HepG2 (cell line): ENCODE measurements around the gene INSR. TPM values are rescaled to one million over a fixed set of nuclear protein-coding genes. Genes with fewer than 3 reads are reported as not detected.

Experiments
- CREB1 ChIP-seq, 2 experiments: fragments of 450-650 bp in 1 of 2; IDR thresholded peaks; 2 replicates each; pipeline ENCODE4 v1.6.1; 2016 to 2017; ENCODE audit warnings: control low read depth in 1 of 2, mild to moderate bottlenecking in 1 of 2, missing compliant biosample characterization in 1 of 2, missing genetic modification characterization in 1 of 2
- CREBL2 ChIP-seq: sonication (generic); formaldehyde crosslinking; IDR thresholded peaks from 2 replicates; pipeline ENCODE4 v1.8.1; 2023; ENCODE audit warnings: missing genetic modification reagents, mild to moderate bottlenecking, borderline replicate concordance
- DBP ChIP-seq: sonication (generic); formaldehyde crosslinking; IDR thresholded peaks from 2 replicates; pipeline ENCODE4 v1.4.0; 2020; ENCODE audit warnings: missing genetic modification reagents; ENCODE audit errors: not compliant biosample characterization
- EP300 ChIP-seq, 3 experiments: sonication (generic) in 1 of 3; formaldehyde crosslinking in 1 of 3; IDR thresholded peaks; 2 replicates each; pipeline versions ENCODE4 v1.5.1 to v1.6.1; 2011 to 2020; ENCODE audit warnings: low read depth in 2 of 3, low read length in 2 of 3, borderline replicate concordance in 1 of 3, improper control_type of control experiment in 1 of 3, mild to moderate bottlenecking in 1 of 3, missing genetic modification reagents in 1 of 3, moderate library complexity in 1 of 3
- FOXA3 ChIP-seq: IDR thresholded peaks from 2 replicates; pipeline ENCODE4 v1.6.1; 2016; ENCODE audit warnings: missing genetic modification reagents, missing compliant biosample characterization
- HHEX ChIP-seq: IDR thresholded peaks from 2 replicates; pipeline ENCODE4 v1.6.1; 2016; ENCODE audit warnings: control low read depth
- HNF4A ChIP-seq: sonication (generic); formaldehyde crosslinking; IDR thresholded peaks from 2 replicates; pipeline ENCODE4 v1.4.0; 2020; ENCODE audit warnings: missing genetic modification reagents
- MAX ChIP-seq: IDR thresholded peaks from 2 replicates; pipeline ENCODE4 v1.6.1; 2012; ENCODE audit warnings: inconsistent platforms
- NFE2L2 ChIP-seq: fragments of 150-350 bp; IDR thresholded peaks from 2 replicates; pipeline ENCODE4 v1.6.1; 2014; ENCODE audit warnings: low read length
- REST ChIP-seq, 2 experiments: IDR thresholded peaks; 2 replicates each; pipeline ENCODE4 v1.6.1; 2011 to 2012; ENCODE audit warnings: low read length in 2 of 2, borderline replicate concordance in 1 of 2, low read depth in 1 of 2, mild to moderate bottlenecking in 1 of 2, moderate library complexity in 1 of 2
- SYNCRIP ChIP-seq: fragments of 200-400 bp; formaldehyde crosslinking; IDR thresholded peaks from 2 replicates; pipeline ENCODE4 v1.6.1; 2018; ENCODE audit warnings: mild to moderate bottlenecking, low read depth, low read length; ENCODE audit not compliant: insufficient read depth
- ZNF30 ChIP-seq: sonication (generic); formaldehyde crosslinking; IDR thresholded peaks from 2 replicates; pipeline ENCODE4 v1.5.0; 2020; ENCODE audit warnings: mild to moderate bottlenecking, missing genetic modification reagents
- ZNF430 ChIP-seq: sonication (generic); formaldehyde crosslinking; IDR thresholded peaks from 2 replicates; pipeline ENCODE4 v1.9.0; 2021; ENCODE audit warnings: mild to moderate bottlenecking, missing genetic modification reagents
- ZNF572 ChIP-seq: sonication (generic); formaldehyde crosslinking; IDR thresholded peaks from 2 replicates; pipeline ENCODE4 v1.5.1; 2020; ENCODE audit warnings: mild to moderate bottlenecking, missing genetic modification reagents
- ZNF747 ChIP-seq: sonication (generic); formaldehyde crosslinking; IDR thresholded peaks from 2 replicates; pipeline ENCODE4 v1.8.1; 2023; ENCODE audit warnings: missing genetic modification reagents, mild to moderate bottlenecking, borderline replicate concordance
- ZNF772 ChIP-seq: sonication (generic); formaldehyde crosslinking; IDR thresholded peaks from 2 replicates; pipeline ENCODE4 v1.5.0; 2020; ENCODE audit warnings: mild to moderate bottlenecking, missing genetic modification reagents
- polyA plus RNA-seq, 8 experiments: library from polyadenylated mRNA; depleted of rRNA in 3 of 8; stranded (reverse) in 7 of 8; unstranded in 1 of 8; fragments of >200 nt; fragmentation: Illumina TruSeq in 4 of 8; extraction: Trizol in 4 of 8; gene quantifications; 2 replicates each; pipeline versions ENCODE4 v1.2.1 to v1.2.3, GENCODE V29; 2011 to 2016; ENCODE audit warnings: low read depth in 4 of 8, missing spikeins in 1 of 8, mixed read lengths in 1 of 8; ENCODE audit not compliant: insufficient read depth in 1 of 8
- total RNA-seq, 5 experiments: library from RNA; depleted of rRNA; stranded (reverse); fragments of >200 nt; fragmentation: Illumina TruSeq; extraction: Trizol; gene quantifications; 2 replicates each; pipeline ENCODE4 v1.2.3, GENCODE V29; 2016; ENCODE audit warnings: low read depth in 1 of 5

INSR gene
- total and polyA plus RNA-seq, 2 of the 13 experiments (the other 11 are each of a cell fraction or from before 2014, with no cell fraction given): 24.2 to 29.8 TPM

GRCh38 chr19:7287722-7288121, 6.5 kb downstream of the INSR start (continued):
- TF ChIP-seq ZNF430 (no peak), CREB1 (IDR thresholded peaks at IDR 0.05) (no peak), CREB1 (CRISPR knock-in tag; IDR thresholded peaks at IDR 0.05) (0 out of 2 replicates have a peak, but pooled peaks have one; percentile 23), REST (IDR thresholded peaks at IDR 0.05; ENCODE audit: borderline replicate concordance in 1 of 2, low read depth in 1 of 2, low read length in 2 of 2) (no peak), ZNF30 (no peak), ZNF572 (CRISPR knock-in tag) (no peak), CREBL2 (CRISPR knock-in tag) (no peak), MAX (0 out of 2 replicates have a peak, but pooled peaks have one; percentile 10), DBP (CRISPR knock-in tag) (no peak), SYNCRIP (no peak), FOXA3 (CRISPR knock-in tag) (no peak), NFE2L2 (peak; percentile 82), HNF4A (CRISPR knock-in tag) (peak; percentile 67), HHEX (no peak), ZNF772 (CRISPR knock-in tag) (no peak), EP300 (IDR thresholded peaks at IDR 0.05; ENCODE audit: low read depth in 2 of 2, low read length in 2 of 2) (peak in 1 of 2 experiments; percentile 12; a peak in 1 of 4 replicates), EP300 (CRISPR knock-in tag; IDR thresholded peaks at IDR 0.05; ENCODE audit: borderline replicate concordance) (no peak), ZNF747 (no peak)
- TF ChIP-seq, all 625 proteins: peak for 17
